GM19372 (cell line): Measurements from ENCODE around the gene HLA-A.

Source experiments
- ATAC-seq: cut with Tn5 transposase; IDR thresholded peaks from one replicate; pipeline ENCODE4 v1.9.1; 2021; ENCODE audit warnings: mild to moderate bottlenecking, low read depth, moderate library complexity; ENCODE audit not compliant: unreplicated experiment

The HLA-A gene

GRCh38 chr6:29933955-29934354, 8.4 kb upstream of the HLA-A start:
- no peak for ATAC-seq

DNA sequence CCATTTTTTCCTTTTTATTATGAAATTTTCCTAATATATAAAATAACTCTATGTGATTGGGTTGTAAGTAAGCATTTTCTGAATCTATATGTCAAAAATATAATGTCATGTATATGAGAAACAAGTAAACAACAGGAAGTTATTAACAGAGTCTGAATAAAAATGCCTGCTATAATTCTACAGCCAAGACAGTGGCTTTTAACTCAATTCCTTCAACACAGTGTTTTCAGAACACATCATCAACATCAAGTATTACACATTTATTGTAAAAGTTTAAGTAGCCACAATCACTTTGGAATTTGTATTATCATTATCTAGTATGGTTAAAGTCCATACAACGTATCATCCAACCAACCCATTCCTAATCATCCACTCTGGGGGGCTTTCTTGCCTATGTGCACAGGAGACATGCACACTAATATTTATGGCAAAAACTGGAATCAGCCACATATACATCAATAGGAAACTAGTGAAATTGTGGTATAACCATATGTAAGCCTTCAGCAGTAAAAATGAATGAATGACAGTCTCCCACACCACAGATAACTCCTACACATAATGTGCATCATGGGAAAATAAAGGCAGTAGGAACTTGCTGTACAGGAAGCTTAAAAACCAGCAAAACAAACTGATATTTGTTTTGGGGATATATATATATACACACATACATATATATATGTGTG, 6.9 kb upstream of the HLA-A start:
- ATAC-seq: no peak

DNA sequence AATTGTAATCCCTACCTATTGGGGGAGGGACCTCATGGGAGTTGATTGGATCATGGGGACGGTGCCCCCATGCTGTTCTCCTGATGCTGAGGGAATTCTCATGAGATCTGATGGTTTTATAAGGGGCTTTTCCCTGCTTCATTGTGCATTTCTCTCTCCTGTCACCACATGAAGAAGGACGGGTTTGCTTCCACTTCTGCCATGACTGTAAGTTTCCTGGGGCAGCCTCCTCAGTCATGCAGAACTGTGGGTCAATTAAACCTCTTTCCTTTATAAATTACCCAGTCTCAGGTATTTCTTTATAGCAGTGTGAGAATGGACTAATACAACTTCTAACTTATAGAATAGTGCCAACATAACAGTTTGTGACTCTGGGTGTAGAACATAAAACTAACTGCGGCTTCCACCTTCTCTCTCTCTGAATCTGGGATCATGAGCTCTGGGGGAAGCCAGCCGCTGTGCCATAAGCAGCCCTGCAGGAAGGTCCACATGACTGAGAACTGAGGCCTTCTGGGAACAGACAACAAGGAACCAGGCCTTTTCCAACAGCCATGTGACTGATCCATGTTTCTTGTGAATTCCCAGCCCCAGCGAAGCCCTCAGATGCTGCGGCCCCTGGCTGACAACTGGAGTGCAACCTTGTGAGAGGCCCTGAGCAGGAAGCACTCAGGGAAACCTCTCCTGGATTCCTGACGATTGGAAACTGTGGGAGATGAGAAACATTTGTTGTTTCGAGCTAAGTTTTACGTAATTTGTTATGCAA, 3.4 kb upstream of the HLA-A start:
- no peak for ATAC-seq

DNA sequence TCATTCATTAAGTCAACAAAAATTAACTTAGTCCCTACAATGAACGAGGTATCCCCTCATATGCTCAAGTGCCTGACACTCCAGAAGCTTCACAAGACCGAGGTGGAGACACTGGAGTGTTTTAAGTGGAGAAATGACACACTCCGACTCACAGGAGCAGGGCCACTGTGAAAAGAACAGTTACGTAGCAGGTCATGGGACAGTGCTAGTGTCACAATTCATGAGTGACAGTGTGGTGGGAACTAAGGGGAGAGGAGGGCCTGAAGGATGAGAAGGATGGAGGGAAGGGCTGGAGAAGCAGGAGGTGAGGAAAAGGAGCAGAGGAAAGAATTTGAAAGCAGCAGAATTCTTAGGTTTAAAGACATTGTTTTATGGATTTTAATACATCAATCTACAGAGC, 1.3 kb upstream of the HLA-A start:
- no peak for ATAC-seq

GRCh38 chr6:29941471-29941870, 861 bp upstream of the HLA-A start:
- no peak for ATAC-seq

DNA sequence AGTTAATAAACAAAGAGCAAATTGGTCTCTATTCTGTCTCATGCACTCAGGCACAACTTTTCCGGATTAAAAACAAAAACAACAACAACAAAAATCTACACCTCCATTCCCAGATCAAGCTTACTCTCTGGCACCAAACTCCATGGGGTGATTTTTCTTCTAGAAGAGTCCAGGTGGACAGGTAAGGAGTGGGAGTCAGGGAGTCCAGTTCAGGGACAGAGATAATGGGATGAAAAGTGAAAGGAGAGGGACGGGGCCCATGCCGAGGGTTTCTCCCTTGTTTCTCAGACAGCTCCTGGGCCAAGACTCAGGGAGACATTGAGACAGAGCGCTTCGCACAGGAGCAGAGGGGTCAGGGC, 437 bp upstream of the HLA-A start:
- no peak for ATAC-seq

GRCh38 chr6:29943053-29943966, 978 bp downstream of the HLA-A start:
- ATAC-seq: peak; percentile 5

- ATAC-seq: no peak
These were observed 3.0 kb downstream of the HLA-A start for GRCh38 chr6:29945281-29945820.

DNA sequence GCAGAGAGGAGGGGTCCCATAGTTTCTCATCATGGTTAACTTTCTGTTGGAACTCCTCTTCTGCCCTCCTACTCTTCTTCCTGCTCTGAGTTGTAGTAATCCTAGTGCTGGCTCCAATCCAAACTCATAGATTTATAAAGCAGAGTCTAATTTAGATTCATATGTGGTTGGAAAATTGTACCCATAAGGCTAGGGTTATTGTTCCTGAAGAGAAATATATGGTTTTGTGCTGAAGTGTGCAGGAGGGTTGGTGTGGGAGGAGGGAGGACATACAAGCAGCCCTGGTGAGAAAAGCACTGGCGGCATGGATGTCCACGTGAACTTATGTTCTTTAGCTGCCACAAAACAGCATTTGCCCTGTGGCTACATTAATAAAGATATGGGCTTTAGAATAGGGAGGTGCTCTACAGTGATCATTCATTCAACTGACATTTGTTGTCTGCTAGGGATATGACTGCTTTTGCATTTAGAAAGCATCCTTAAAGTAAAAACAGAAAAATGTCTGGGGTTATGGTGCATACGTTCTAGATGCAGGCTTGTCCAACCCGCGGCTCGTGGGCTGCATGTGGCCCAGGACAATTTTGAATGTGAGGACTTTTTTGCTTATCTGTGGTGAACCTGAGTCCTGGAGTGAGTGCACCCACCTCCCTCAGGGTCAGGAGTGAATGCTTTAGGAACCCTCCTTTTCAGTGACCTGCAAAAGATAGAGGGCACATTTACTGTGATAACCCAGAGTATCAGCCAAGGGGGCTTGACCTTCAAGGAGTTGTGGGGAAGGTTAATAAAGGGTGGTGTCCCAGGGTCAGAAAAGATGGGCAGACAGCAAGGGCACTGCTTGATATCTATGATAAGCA, 4.1 kb downstream of the HLA-A start:
- ATAC-seq: no peak

DNA sequence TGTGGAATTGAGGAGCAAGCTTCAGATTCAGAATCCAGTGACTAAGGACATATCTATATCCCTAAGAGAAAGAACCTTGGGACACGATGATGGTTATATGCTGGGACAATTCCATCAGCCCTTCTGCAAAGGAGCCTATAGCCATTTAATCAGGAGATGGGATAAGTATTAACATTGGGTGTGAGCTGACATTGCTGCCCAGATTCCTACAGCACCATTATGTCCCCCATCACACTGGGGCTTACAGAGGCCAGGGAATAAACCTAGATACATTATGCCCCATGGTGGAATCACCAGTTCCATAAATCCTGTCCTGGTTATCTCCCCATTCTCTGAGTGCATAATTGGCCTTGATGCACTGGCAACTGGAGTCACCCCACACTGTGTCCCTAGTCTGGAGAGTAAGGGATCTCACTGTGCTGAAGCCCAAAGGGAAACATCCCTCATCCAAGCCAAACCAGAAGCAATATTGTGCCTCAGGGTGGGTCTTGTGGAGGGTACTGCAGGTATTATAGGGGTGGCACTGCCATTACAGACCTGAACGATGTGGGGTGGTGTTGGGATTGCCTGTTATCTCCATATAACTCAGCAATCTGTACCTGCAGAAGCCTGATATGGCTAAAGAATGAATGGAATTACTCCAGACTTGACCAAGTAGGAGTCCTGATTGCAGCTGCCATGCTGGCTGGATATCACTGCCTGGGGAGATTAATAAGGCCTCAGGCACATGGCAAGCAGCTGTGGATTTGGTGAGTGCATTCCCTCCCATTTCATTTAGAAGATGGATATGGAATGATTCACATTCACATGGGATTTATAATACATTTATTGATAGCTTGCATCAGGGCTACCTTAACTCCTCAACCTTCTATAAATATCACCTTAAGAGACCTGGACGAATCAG, 5.0 kb downstream of the HLA-A start:
- no peak for ATAC-seq

DNA sequence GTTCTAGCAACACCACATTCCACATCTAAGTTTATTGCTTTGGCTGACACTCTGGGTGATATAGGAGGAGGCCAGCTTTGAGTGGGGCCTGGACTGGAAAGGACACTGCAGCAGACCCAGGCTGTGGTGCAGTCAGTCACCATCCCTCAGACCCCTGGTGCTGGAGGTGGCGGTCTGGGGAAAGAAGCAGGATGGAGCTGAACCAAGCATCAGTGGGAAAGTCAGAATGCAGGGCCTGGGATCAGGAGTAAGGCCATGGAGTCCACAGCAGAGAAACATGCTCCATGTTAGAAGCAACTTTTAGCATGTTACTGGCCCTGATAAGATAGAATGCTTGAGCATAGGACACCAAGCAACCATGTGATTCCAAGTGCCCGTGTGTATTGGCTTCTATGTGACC, 5.9 kb downstream of the HLA-A start:
- ATAC-seq: no peak

DNA sequence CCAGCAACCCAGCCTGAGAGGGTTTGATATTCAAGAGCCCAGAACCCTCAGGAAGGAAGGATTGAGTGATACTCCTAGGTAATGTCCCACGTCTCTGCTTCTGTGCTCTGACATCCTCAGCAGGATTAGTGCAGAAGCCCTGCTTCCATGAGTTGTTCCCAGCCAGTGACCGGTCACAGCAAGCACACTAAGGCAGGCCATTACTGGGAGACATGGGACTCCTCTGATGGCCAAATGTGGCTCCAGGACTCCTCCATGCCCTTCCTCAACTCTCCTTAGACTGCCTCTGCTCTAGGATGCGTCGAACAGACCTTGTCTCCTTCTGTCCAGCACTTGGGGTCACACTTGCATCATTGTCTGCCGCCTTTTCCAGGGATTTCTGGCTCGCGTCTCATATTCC, 7.6 kb downstream of the HLA-A start:
- no peak for ATAC-seq

GRCh38 chr6:29951882-29952281, 9.6 kb downstream of the HLA-A start:
- no peak for ATAC-seq

DNA sequence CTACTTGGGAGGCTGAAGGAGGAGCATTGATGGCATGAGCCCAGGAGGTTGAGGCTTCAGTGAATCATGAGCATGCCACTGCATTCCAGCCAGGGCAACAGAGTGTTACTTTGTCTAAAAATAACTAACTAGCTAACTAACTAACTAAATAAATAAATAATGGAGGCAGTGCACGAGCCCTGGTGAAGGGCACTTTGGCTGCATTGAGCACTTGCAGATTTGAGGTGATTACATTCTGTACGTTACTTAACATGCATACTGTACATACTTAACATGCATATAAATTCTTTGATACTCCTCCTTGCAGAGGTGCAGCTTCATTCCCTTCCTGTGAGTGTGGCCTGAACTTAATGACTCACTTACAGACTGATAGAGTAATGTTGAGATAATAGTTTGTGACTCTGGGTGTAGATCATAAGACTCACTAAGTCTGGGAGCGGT, 10.7 kb downstream of the HLA-A start:
- no peak for ATAC-seq

DNA sequence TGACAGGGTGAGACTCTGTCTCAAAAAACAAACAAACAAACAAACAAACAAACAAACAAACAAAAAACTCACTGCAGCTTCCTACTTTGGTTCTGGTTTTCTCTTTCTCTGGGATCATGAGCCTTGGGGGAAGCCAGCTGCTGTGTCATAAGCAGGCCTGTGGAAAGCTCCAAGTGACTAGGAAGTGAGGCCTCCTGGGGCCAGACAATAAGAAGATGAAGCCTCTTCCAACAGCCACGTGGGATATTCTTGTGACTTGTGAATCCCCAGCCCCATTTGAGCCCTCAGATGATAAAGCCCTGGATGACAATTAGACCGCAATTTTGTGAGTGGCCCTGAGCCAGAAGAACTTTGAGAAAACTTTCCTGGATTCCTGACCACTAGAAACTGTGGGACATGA, 11.4 kb downstream of the HLA-A start:
- ATAC-seq: no peak

DNA sequence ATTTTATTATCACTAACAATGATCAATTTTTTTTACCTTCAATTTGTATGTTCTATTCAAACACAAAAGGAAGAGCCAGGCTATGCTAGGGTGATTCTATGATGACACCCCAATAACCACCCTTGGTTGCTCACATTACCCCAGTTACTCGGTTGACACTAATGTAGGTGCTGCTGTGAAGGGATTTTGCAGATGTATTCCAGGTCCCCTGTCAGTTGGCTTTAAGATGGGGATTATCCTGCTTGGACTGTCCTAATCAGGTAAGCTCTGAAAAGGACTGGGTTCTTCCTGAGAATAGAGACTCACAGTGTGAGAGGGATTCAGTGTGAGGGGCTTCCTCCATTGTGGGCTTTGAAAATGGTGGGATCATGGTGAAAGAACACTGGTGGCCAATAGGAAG, 11.9 kb downstream of the HLA-A start:
- ATAC-seq: no peak

DNA sequence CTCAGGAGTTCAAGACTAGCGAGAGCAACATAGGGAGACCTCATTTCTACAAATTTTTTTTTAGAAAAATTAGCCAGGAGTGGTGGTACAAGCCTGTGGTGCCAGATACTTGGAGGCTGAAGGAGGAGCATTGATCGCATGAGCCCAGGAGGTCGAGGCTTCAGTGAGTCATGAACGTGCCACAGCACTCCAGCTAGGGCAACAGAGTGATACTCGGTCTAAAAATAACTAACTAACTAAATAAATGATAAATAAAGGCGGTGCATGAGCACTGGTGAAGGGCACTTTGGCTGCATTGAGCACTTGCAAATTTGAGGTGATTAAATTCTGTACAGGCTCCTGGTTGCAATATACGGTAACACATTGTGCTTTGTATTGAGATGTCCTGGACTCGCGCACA, 13.5 kb downstream of the HLA-A start:
- ATAC-seq: no peak

- ATAC-seq: no peak
These were observed 14.2 kb downstream of the HLA-A start for GRCh38 chr6:29956518-29956917.

DNA sequence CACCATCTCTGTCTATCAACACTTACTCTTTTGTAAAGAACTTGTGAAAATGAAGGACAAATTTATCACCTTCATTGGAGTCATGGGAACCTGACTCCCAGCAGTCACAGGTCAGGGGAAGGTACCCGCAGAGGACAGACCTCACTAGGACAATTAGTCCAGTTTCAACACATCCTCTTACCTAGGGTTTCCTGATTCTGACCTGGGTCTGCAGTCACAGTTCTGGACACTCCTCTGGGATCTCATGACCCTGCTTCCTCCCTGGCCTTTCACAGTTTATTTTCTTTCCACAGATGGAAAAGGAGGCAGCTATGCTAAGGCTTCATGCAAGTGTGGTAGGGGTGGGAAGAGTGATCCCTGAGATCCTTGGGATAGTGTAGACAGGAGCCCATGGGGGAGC, 15.7 kb downstream of the HLA-A start:
- ATAC-seq: no peak
